GM18499 (cell line): ENCODE results near the gene UTS2R.
"Not testable (repeated sequence)": the region's sequence is repeated elsewhere in the genome, so short reads cannot be mapped to it uniquely, and the experiment has no call there.

Experiments used
- ATAC-seq: cut with Tn5 transposase; IDR thresholded peaks from one replicate; pipeline ENCODE4 v1.9.1; 2021; ENCODE audit warnings: moderate number of reproducible peaks; ENCODE audit not compliant: insufficient read depth, unreplicated experiment

UTS2R gene

GRCh38 chr17:82333279-82334171 is 38.0 kb upstream of the UTS2R start, which contains the start of gene SECTM1:
Gene SECTM1, minus strand, starts transcription at chr17:82333766. Its CDS starts 6,526 bp downstream, at chr17:82327240.
- no peak for ATAC-seq

- ATAC-seq, result no peak
These were observed 37.4 kb upstream of the UTS2R start for GRCh38 chr17:82334204-82334621.

- no peak for ATAC-seq
These were observed 36.8 kb upstream of the UTS2R start for GRCh38 chr17:82334622-82335394.

- ATAC-seq, result no peak
These were observed 32.5 kb upstream of the UTS2R start for GRCh38 chr17:82338858-82339633.

- ATAC-seq, result no peak
These were observed 31.7 kb upstream of the UTS2R start for GRCh38 chr17:82339634-82340580.

GRCh38 chr17:82342361-82343079 is 29.0 kb upstream of the UTS2R start:
- no peak for ATAC-seq

- ATAC-seq, result no peak
These were observed 28.0 kb upstream of the UTS2R start for GRCh38 chr17:82343560-82343959.

- ATAC-seq, result no peak
These were observed 27.2 kb upstream of the UTS2R start for GRCh38 chr17:82344175-82344907.

- ATAC-seq, result no peak
These were observed 26.2 kb upstream of the UTS2R start for GRCh38 chr17:82345151-82345976.

GRCh38 chr17:82346342-82347300 is 24.9 kb upstream of the UTS2R start:
- ATAC-seq, result no peak

- not testable (repeated sequence) for ATAC-seq
These were observed 23.6 kb upstream of the UTS2R start for GRCh38 chr17:82347994-82348393.

- no peak for ATAC-seq
These were observed 23.1 kb upstream of the UTS2R start for GRCh38 chr17:82348434-82348833.

- no peak for ATAC-seq
These were observed 22.7 kb upstream of the UTS2R start for GRCh38 chr17:82348866-82349265.

GRCh38 chr17:82349287-82349701 is 22.3 kb upstream of the UTS2R start:
- ATAC-seq, result no peak

GRCh38 chr17:82350182-82351030 is 21.2 kb upstream of the UTS2R start:
- ATAC-seq, result no peak
